Muscle of leg (tissue), 11 donors: Measurements from ENCODE around the gene CHST12. TPM values are rescaled to one million over a fixed set of nuclear protein-coding genes. Genes with fewer than 3 reads are reported as not detected.

Source experiments
- DNase-seq: peaks from one replicate; pipeline ENCODE4 v3.0.0; 2013
- H3K27ac ChIP-seq: one replicate; pipeline ENCODE4 v1.5.1; 2013; ENCODE audit warnings: mild to moderate bottlenecking, low read length, control low read depth
- H3K27me3 ChIP-seq: one replicate; pipeline ENCODE4 v1.6.1; 2013; ENCODE audit warnings: low read length; ENCODE audit not compliant: control insufficient read depth, insufficient read depth
- H3K36me3 ChIP-seq: one replicate; pipeline ENCODE4 v1.6.1; 2013; ENCODE audit warnings: low read length; ENCODE audit not compliant: control insufficient read depth, insufficient read depth
- H3K4me1 ChIP-seq: one replicate; pipeline ENCODE4 v1.6.1; 2013; ENCODE audit warnings: low read length; ENCODE audit not compliant: control insufficient read depth, insufficient read depth
- H3K4me3 ChIP-seq: one replicate; pipeline ENCODE4 v1.5.1; 2013; ENCODE audit warnings: low read length, control low read depth
- H3K9me3 ChIP-seq: replicated peaks from 2 replicates; pipeline ENCODE4 v1.6.1; 2013; ENCODE audit warnings: low read depth, low read length; ENCODE audit not compliant: control insufficient read depth
- WGBS: methylation state at CpG from one replicate; pipeline ENCODE4 v1.1.5; 2013; ENCODE audit warnings: missing lambda C conversion rate; ENCODE audit not compliant: insufficient coverage; 5-methylcytosine and 5-hydroxymethylcytosine counted together
- polyA plus RNA-seq, 8 donors: library from polyadenylated mRNA; unstranded; fragments of 120-200 nt; gene quantifications; one replicate each; pipeline versions ENCODE4 v1.2.1 to v1.2.3, GENCODE V29; 2013; ENCODE audit warnings: inconsistent platforms in 1 of 8, low replicate concordance in 1 of 8; ENCODE audit not compliant: insufficient read length in 8 of 8, insufficient read depth in 1 of 8
- total RNA-seq: library from RNA; stranded (reverse); fragments of 120-200 nt; gene quantifications from one replicate; pipeline ENCODE4 v1.2.4, GENCODE V29; 2013

Gene CHST12
- total and polyA plus RNA-seq, 9 donors: 5.7 to 13.8 (median 11.9) TPM

DNA sequence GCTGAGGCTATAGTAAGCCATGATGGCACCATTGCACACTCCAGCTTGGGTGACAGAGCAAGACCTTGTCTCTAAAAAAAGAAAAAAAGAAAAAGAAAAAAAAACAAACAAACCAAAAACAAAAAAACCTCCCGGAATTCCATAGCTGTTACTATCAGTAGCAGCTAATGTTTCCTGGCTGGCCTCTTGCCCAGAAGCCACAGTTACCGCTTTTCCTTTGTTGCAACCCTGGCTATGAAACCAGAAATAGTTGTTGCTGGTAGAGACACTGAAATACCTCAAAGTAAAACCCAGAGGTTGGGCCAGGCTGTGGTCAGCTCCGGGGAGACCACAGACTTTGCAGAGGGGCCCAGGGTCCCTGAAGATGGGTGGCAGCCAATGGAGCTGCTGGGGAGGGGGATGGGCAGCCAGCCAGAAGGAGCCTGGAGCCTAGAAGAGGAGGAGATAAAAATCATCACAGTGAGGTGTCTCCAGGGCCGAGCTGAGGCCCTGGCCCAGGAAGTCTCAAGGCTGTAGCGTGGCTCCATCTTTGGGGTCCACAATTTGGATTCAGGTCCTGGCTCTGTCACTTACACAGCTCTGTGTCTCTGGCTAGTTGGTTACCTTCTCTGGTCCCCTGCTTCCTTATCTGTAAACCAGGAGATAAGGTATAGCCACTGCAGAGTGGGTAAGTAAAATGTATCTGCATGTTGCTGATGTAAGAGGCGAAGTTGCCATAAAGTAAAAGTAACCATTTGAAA is 3.4 kb upstream of the CHST12 start:
- peak; percentile 88 for DNase-seq
- Histone ChIP-seq H3K27me3 (no peaks in the 10 kb centered on the region), H3K4me3 (no peak overlapping the region), H3K4me1 (peaks cover 24% of the 10 kb centered on the region), H3K27ac (peak overlapping the region; percentile 92), H3K9me3 (no peaks in the 10 kb centered on the region), H3K36me3 (no peaks in the 10 kb centered on the region)
- 9% methylated on average over 4 of the region's 6 CpGs for WGBS

DNA sequence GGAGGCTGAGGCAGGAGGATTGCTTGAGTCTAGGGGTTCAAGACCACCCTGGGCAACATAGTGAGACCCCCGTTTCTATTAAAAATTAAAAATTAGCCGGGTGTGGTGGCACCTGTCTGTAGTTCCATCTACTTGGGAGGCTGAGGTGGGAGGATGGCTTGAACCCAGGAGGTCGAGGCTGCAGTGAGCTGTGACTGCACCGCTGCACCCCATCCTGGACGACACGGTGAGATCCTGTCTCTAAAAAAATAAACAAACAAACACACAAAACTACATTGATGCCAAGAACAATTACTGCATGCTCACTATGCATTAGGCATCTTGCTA is 761 bp upstream of the CHST12 start:
- Histone ChIP-seq H3K4me1 (peaks cover 30% of the 10 kb centered on the region), H3K36me3 (no peaks in the 10 kb centered on the region), H3K27me3 (no peaks in the 10 kb centered on the region), H3K27ac (peak overlapping the region; percentile 70), H3K4me3 (peak overlapping the region; percentile 69), H3K9me3 (no peaks in the 10 kb centered on the region)
- whole genome bisulfite sequencing: 72% methylated on average over 5 of the region's 6 CpGs
- no peak for DNase-seq

DNA sequence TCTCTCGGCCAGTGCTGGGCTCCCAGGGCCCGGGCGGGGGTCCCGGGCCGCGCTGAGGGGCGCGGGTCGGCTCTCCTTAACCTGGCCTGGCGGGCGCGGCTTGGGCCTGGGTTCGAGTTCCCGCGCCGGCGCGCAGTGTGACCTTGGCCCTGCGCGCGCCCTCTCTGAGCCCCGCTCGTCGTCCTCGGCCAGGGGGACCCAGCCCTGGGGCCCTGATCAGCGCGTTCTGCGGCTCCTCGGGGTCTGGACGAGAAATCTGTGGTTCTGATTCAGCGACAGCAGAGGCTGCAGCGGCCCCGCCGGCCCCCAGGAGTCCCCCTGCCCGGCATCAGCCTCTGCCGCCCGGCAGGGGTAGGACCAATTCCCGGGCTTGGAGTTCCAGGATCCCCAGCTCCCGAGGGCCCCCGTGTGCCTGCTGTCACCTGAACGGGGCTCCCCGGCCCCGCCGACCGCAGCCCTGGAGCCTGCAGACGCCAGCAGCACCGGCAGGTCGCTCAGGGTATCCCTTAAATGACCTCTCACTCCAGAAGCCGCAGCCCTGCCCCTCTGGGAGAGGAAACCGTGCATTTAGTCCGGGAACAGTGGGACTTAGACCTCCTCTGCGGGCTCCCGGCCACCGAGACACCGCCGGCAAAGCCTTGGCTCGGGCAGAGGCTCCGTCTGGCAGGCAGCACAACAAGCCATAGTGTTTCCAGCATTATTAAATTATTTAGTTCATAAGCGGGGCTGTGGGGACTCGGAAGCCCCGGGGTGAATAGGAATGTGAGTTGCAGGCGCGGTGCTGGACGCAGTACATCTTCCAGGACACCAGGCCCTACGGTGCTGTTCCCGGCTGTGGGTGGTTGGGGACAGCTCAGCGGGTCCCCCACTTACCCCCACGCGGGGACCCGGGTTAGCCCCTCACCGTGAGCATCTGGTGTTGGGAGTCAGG is 572 bp downstream of the CHST12 start:
- H3K9me3 ChIP-seq: no peaks in the 10 kb centered on the region
- H3K36me3 ChIP-seq: no peaks in the 10 kb centered on the region
- peak overlapping the region; percentile 29 for H3K27ac ChIP-seq
- no peaks in the 10 kb centered on the region for H3K27me3 ChIP-seq
- H3K4me3 ChIP-seq: peak overlapping the region; percentile 89
- WGBS: under 1% methylated on average over 54 of the region's 71 CpGs
- DNase-seq: peak; percentile 50
- peaks cover 33% of the 10 kb centered on the region for H3K4me1 ChIP-seq

DNA sequence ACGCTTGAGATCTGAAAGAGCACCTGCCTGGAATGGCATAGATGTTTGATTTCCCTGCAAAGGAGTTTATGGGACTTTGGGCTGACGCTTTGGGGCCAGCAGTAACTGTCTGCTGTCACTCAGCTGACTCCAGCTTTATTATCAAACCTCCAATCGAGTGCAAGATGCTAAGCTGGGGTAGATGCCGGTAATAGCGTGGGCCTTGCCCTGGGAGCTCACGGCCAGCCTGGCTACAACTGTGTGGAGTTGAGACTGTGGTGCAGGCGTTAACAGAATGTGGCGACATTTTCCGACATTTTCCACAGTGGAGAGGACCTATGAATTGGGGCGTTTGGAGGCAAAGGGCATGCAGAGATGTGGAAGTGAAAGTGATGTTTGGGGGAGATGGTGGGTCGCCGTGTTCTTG is 1.3 kb downstream of the CHST12 start:
- Histone ChIP-seq H3K27ac (no peak overlapping the region), H3K4me3 (peak overlapping the region; percentile 89), H3K36me3 (no peaks in the 10 kb centered on the region), H3K9me3 (no peaks in the 10 kb centered on the region), H3K27me3 (no peaks in the 10 kb centered on the region), H3K4me1 (peaks cover 30% of the 10 kb centered on the region)
- DNase-seq: no peak
- WGBS: 69% methylated on average over 10 of the region's 12 CpGs

DNA sequence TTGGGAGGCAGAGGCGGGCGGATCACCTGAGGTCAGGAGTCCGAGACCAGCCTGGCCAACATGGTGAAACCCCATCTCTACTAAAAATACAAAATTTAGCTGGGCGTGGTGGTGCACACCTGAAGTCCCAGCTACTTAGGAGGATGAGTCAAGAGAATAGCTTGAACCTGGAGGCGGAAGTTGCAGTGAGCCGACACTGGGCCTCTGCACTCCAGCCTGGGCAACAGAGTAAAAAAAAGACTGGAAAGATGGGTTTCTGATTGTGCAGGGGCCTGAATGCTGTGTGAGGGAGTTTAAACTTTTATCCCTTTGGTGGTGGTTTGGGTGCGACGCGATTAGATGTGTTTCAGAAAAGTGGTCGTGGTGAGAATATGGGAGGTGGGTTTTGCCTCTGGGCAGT is 1.8 kb downstream of the CHST12 start:
- Histone ChIP-seq H3K4me1 (peaks cover 25% of the 10 kb centered on the region), H3K27me3 (no peaks in the 10 kb centered on the region), H3K36me3 (no peaks in the 10 kb centered on the region), H3K9me3 (no peaks in the 10 kb centered on the region), H3K27ac (no peak overlapping the region), H3K4me3 (no peak overlapping the region)
- 91% methylated on average over 7 of the region's 10 CpGs for whole genome bisulfite sequencing
- DNase-seq: no peak

DNA sequence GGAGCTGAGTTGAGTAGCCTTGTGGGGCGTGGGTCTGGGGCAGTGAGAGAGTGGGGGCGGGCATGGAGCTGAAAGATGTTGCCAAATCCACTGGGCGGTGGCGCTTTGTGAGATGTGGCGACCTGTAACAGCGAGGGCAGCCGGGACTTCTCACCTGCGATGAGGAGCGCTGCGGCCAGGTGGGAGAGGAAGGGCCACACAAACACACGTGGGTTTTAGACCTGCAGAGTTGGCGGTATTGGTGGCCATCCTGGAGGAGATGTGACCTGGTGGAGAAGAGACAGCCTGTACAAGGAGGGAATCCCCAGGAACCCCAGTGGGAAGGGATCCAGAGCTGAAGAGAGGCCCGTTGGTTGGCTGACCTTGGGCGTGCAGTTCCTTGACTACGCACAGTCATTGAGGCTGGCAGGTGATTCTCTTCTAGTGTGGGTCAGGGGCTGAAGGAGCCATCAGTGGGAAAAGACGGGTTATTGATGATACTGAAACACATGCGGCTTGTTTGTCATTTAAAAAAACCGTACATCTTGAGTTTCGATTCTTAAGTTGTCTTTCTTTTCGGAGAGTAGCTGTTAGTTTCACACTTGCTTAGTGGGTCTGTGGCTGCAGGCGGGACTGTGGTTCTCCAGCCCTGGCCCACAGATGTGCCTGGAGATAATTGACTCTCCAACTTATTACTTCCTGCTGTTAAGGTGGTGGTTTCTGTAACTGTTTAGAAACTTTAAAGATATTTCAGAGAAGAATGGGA is 2.4 kb downstream of the CHST12 start:
- Histone ChIP-seq H3K4me1 (peaks cover 23% of the 10 kb centered on the region), H3K9me3 (no peaks in the 10 kb centered on the region), H3K4me3 (no peak overlapping the region), H3K36me3 (no peaks in the 10 kb centered on the region), H3K27ac (no peak overlapping the region), H3K27me3 (no peaks in the 10 kb centered on the region)
- WGBS: 87% methylated on average over 15 of the region's 21 CpGs
- DNase-seq: no peak

DNA sequence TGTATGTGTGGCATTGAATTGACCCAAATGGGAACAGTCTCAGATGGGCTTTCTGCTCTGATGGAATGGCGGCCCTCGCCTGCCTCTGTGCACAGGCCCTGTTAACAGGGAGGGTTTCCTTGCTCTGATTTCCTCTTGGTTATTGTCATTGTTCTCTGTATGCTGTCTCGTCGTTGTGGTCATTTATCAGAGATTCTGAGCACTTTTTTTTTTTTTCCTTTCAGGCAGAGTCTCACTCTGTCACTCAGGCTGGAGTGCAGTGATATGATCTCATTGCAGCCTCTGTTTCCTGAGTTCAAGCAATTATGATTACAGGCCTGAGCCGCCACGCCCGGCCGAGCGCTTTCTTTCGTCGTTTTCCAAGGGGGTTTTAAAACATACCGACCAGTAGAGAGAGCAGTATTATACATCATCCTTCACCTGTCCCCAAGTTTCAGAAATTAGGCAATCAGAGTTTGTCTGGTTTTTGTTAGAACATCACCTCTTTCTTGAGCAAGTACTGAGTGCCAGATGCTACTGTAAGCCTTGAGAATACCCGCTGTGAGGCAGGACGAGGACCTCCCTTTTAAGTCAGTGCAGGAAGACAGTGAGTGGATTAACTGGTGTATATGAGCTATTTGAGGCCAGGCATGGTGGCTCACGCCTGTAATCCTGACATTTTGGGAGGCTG is 6.5 kb downstream of the CHST12 start:
- Histone ChIP-seq H3K9me3 (no peaks in the 10 kb centered on the region), H3K27ac (peak overlapping the region; percentile 79), H3K36me3 (no peaks in the 10 kb centered on the region), H3K4me3 (no peak overlapping the region), H3K27me3 (no peaks in the 10 kb centered on the region), H3K4me1 (peaks cover 10% of the 10 kb centered on the region)
- DNase-seq: no peak
- 72% methylated on average over 6 of the region's 15 CpGs for WGBS

DNA sequence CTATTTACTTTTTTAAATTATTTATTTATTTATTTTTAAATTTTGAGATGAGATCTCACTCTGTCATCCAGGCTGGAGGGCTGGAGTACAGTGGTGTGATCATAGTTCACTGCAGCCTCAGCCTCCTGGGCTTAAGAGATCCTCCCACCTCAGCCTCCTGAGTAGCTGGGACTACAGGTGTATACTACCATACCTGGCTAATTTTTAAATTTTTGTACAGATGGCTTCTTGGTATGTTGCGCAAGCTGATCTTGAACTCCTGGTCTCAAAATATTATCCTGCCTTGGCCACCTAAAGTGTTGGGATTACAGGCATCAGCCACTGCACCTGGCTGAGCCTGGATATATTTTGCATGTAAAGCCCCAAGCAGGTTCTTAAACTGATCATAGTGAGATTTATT is 7.6 kb downstream of the CHST12 start:
- no peak for DNase-seq
- no peaks in the 10 kb centered on the region for H3K9me3 ChIP-seq
- WGBS: no CpG with 5 or more reads among the region's 1 CpG
- H3K27me3 ChIP-seq: no peaks in the 10 kb centered on the region
- H3K27ac ChIP-seq: no peak overlapping the region
- no peaks in the 10 kb centered on the region for H3K36me3 ChIP-seq
- H3K4me3 ChIP-seq: no peak overlapping the region
- H3K4me1 ChIP-seq: peaks cover 2% of the 10 kb centered on the region

DNA sequence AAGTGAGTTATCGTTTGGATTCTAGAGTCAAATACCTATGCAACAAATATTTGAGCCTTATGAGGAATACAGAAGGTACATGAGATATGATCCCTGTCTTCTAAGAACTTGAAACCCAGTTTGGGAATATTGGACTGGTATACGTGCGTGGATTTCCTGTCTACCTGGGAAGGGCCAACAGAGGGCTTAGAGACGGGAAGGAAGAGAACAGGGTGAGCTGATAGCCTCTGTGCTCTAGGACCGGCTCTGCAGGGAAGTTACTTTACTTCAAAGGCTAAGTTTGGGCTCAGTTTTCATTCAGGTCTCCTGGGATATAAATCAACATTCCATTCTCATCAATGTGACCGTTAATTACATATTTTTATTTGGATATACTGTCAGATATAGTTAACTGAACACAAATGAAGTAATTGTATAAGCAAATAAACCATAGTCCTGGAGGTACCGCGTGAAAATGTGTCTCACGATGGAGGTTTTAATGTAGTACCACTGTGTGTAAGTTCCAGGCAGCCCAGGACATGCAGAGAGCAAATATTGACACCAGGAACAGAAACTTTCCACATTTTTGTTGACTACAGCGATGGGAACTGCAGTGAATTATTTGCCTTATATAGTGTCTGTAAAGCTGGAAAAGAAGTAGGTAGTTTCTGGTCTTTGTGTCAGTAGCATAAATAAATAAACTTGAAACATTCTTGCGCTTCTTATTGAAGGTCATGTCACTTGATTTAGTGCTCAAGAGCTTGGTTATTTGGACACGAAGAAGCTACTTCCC is 8.6 kb downstream of the CHST12 start:
- Histone ChIP-seq H3K9me3 (no peaks in the 10 kb centered on the region), H3K4me1 (peaks cover 2% of the 10 kb centered on the region), H3K27ac (no peak overlapping the region), H3K27me3 (no peaks in the 10 kb centered on the region), H3K36me3 (no peaks in the 10 kb centered on the region), H3K4me3 (no peak overlapping the region)
- WGBS: no CpG with 5 or more reads among the region's 12 CpGs
- DNase-seq: no peak
